Heart right ventricle (tissue), 16 donors: ENCODE measurements around the gene MSANTD1. TPM values are rescaled to one million over a fixed set of nuclear protein-coding genes. Genes with fewer than 3 reads are reported as not detected.

Source experiments
- ATAC-seq, 8 donors: fragments of 200-7000 bp; cut with Tn5 transposase; one replicate each; pipeline ENCODE4 v1.9.1; 2020; ENCODE audit warnings: mild to moderate bottlenecking in 8 of 8, moderate library complexity in 8 of 8, moderate number of reproducible peaks in 1 of 8
- DNase-seq, 2 donors: peaks; one replicate each; pipeline ENCODE4 v3.0.0-alpha.2; 2020
- H3K27ac ChIP-seq, 10 donors: fragments of 200-600 bp; sonication (generic) in 2 of 10; one replicate each; pipeline versions ENCODE4 v1.5.0 to v1.8.0; 2020 to 2022; ENCODE audit warnings: mild to moderate bottlenecking in 3 of 10
- H3K27me3 ChIP-seq, 7 donors: fragments of 200-600 bp; one replicate each; pipeline ENCODE4 v1.8.0; 2021 to 2022; ENCODE audit warnings: mild to moderate bottlenecking in 2 of 7
- H3K36me3 ChIP-seq, 9 donors: fragments of 200-600 bp; sonication (generic) in 1 of 9; one replicate each; pipeline versions ENCODE4 v1.5.0 to v1.8.0; 2020 to 2022; ENCODE audit warnings: mild to moderate bottlenecking in 2 of 9
- H3K4me1 ChIP-seq, 9 donors: fragments of 200-600 bp; sonication (generic) in 1 of 9; one replicate each; pipeline versions ENCODE4 v1.5.0 to v1.8.0; 2020 to 2022; ENCODE audit warnings: mild to moderate bottlenecking in 4 of 9
- H3K4me3 ChIP-seq, 10 donors: fragments of 200-600 bp; sonication (generic) in 2 of 10; one replicate each; pipeline versions ENCODE4 v1.5.0 to v1.8.0; 2020 to 2022; ENCODE audit warnings: mild to moderate bottlenecking in 7 of 10, moderate library complexity in 2 of 10
- H3K9me3 ChIP-seq, 11 donors: fragments of 200-600 bp in 10 of 11; sonication (generic) in 2 of 11; one replicate each; pipeline versions ENCODE4 v1.5.0 to v1.8.0; 2013 to 2022; ENCODE audit warnings: mild to moderate bottlenecking in 2 of 11, control low read depth in 1 of 11, moderate library complexity in 1 of 11
- WGBS, 2 donors: extraction: QIAGEN DNeasy Blood & Tissue Kit; methylation state at CpG; one replicate each; pipeline ENCODE4 v1.1.7; 2013; ENCODE audit warnings: inconsistent platforms in 1 of 2; 5-methylcytosine and 5-hydroxymethylcytosine counted together
- intact Hi-C, 10 donors: fragments of 100-400 bp; cut with DNase I; formaldehyde crosslinking; loops; one replicate each; pipeline versions ENCODE4 v1.11.1 to v1.14.2; 2022
- polyA plus RNA-seq, 2 donors: library from polyadenylated mRNA; stranded (reverse); fragments of 200-250 nt; gene quantifications; one replicate each; pipeline ENCODE4 v1.2.3, GENCODE V29; 2013
- total RNA-seq, 10 donors: library from RNA; stranded (reverse); fragmentation: NEBNext Ultra II Directional in 3 of 10; extraction: Animal tissue kit (Norgen Biotek cat#: 25700) in 3 of 10; gene quantifications; one replicate each; pipeline versions ENCODE4 v1.2.1 to v1.2.4, GENCODE V29; 2021 to 2023
- TF ChIP-seq, protein P1 (sequence below), 9 donors: fragments of 200-600 bp; sonication (generic) in 2 of 9; IDR thresholded peaks; one replicate each; pipeline versions ENCODE4 v1.5.0 to v1.8.0; 2021 to 2022; ENCODE audit warnings: antibody characterized with exemption in 9 of 9, mild to moderate bottlenecking in 5 of 9, moderate library complexity in 1 of 9
- donor health status: Arrhythmogenic right ventricular cardiomyopathy.
- donor health status: ischemic (EF 13 %, LVEDD 7.1; RV severe dilation, severe dysfunction).
- donor health status: healthy with polysubstance abuse.
- donor health status: DM: no; HTN: yes; CAD: no.
- donor health status: DM: no; HTN: no; CAD: no.
- donor health status: ischemic (EF 25% LVEDD 6.9; RV normal size, moderate dysfunction).
- donor health status: ischemic (EF 25% LVEDD 5.7; RV mildly dilated, moderate dysfunction).
- donor health status: healthy.
- donor health status: DM: yes; HTN: yes; CAD: no.
- donor health status: Ischemic cardiomyopathy.
- donor health status: ischemic (EF 35%, LVEDD 5.7; RV mildly dilated, moderate dysfunction).
- donor health status: nonischemic (EF 11% LVEDD 7.7; RV severe dilation, severe dysfunction).
- donor health status: DM: yes; HTN: yes; CAD: no.
- donor health status: PGD.
- donor health status: ischemic (EF 29% LVEDD 5.4; RV normal size, mild dysfunction).
- donor health status: nonischemic (EF 23%, LVEDD 6.1; RV moderate dilation, normal function).

Gene MSANTD1
- total and polyA plus RNA-seq, 12 donors: 0.25 to 1.2 (median 0.41) TPM

DNA sequence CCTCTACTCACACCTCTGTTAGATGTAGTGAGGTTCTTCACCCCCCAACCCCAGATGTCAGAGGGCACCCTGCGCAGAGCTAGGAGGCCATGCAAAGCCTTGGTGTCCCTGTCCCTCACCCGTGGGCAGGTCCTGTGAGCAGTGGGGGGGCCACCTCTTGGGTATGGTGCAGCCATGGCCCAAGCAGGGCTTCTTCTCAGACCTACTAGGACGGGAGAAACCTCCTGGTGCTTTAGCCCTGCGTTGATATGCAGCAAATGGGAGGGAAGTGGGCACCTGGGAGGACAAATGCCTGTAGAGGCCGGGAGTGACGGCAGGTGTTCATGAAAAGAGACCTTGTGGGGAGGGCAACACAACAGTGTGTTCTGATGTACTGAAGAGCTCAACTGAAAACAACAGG lies 38.5 kb upstream of the MSANTD1 start:
- TF ChIP-seq, protein P1, sequence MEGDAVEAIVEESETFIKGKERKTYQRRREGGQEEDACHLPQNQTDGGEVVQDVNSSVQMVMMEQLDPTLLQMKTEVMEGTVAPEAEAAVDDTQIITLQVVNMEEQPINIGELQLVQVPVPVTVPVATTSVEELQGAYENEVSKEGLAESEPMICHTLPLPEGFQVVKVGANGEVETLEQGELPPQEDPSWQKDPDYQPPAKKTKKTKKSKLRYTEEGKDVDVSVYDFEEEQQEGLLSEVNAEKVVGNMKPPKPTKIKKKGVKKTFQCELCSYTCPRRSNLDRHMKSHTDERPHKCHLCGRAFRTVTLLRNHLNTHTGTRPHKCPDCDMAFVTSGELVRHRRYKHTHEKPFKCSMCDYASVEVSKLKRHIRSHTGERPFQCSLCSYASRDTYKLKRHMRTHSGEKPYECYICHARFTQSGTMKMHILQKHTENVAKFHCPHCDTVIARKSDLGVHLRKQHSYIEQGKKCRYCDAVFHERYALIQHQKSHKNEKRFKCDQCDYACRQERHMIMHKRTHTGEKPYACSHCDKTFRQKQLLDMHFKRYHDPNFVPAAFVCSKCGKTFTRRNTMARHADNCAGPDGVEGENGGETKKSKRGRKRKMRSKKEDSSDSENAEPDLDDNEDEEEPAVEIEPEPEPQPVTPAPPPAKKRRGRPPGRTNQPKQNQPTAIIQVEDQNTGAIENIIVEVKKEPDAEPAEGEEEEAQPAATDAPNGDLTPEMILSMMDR (IDR thresholded peaks at IDR 0.05): no peak
- peaks cover 4 to 98% (median 56%) of the 10 kb centered on the region in 9 donors for H3K36me3 ChIP-seq
- no peak for ATAC-seq
- WGBS, 2 donors: 94 to 97% methylated on average over 6 of the region's 6 CpGs
- DNase-seq: no peak
- no peaks in the 10 kb centered on the region for H3K27me3 ChIP-seq
- H3K4me1 ChIP-seq: peaks cover 0 to 6% (median 0%) of the 10 kb centered on the region in 9 donors
- H3K9me3 ChIP-seq: no peaks in the 10 kb centered on the region
- intact Hi-C loops: no loop called here
- H3K27ac ChIP-seq: no peak overlapping the region
- no peak overlapping the region for H3K4me3 ChIP-seq

DNA sequence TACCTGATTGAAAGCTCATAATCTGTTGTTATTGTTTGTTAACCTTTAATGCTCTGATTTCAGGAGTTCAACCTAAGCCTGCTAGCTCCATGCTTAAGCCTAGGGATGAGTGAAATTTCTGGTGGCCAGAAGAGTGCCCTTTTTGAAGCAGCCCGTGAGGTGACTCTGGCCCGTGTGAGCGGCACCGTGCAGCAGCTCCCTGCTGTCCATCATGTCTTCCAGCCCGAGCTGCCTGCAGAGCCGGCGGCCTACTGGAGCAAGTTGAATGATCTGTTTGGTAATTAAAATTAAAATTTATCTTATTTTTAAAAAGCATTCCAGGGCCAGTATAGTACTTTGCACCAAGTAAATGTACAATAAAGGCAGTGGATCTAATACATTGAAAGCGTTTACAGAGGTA lies 37.1 kb upstream of the MSANTD1 start:
- DNase-seq (no peak), ATAC-seq (no peak)
- 95 to 97% methylated on average over 8 of the region's 8 CpGs for WGBS, 2 donors

DNA sequence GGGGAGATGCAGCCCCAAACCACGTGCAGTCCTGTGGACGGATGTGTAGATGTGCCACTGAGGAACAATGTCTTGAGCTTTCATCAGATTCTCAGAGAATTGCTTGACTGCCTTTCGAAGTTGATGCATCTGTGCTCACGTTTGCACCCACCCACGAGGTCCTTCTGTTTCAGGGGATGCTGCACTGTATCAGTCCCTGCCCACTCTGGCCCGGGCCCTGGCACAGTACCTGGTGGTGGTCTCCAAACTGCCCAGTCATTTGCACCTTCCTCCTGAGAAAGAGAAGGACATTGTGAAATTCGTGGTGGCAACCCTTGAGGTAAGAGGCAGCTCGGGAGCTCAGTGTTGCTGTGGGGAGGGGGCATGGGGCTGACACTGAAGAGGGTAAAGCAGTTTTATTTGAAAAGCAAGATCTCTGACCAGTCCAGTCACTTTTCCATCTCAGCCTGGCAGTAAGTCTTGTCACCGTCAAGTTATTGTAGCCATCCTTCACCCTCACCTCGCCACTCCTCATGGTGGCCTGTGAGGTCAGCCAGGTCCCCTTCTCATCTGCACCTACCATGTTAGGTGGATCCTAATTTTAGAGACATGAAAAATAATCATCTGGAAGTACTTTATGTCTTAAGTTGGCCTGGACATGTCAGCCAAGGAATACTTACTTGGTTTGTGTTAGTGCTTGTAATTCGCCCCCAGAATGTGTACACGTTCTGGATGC lies 36.4 kb upstream of the MSANTD1 start:
- no peak for DNase-seq
- ATAC-seq: no peak
- no peaks in the 10 kb centered on the region for H3K9me3 ChIP-seq
- WGBS, 2 donors: 93 to 95% methylated on average over 12 of the region's 12 CpGs
- H3K27ac ChIP-seq: no peak overlapping the region
- peaks cover 4 to 100% (median 52%) of the 10 kb centered on the region in 9 donors for H3K36me3 ChIP-seq
- H3K4me1 ChIP-seq: peaks cover 0 to 4% (median 0%) of the 10 kb centered on the region in 9 donors
- intact Hi-C loops: no loop called here
- H3K4me3 ChIP-seq: no peak overlapping the region
- no peaks in the 10 kb centered on the region for H3K27me3 ChIP-seq
- TF ChIP-seq, protein P1 (IDR thresholded peaks at IDR 0.05): no peak

More for the DNA sequence above, 37.1 kb upstream of the MSANTD1 start:
- H3K27me3 ChIP-seq: no peaks in the 10 kb centered on the region
- peaks cover 4 to 100% (median 57%) of the 10 kb centered on the region in 9 donors for H3K36me3 ChIP-seq
- TF ChIP-seq, protein P1 (IDR thresholded peaks at IDR 0.05): no peak
- H3K4me1 ChIP-seq: peaks cover 0 to 6% (median 0%) of the 10 kb centered on the region in 9 donors
- no peak overlapping the region for H3K4me3 ChIP-seq
- H3K9me3 ChIP-seq: no peaks in the 10 kb centered on the region
- no peak overlapping the region for H3K27ac ChIP-seq
- intact Hi-C loops: no loop called here

DNA sequence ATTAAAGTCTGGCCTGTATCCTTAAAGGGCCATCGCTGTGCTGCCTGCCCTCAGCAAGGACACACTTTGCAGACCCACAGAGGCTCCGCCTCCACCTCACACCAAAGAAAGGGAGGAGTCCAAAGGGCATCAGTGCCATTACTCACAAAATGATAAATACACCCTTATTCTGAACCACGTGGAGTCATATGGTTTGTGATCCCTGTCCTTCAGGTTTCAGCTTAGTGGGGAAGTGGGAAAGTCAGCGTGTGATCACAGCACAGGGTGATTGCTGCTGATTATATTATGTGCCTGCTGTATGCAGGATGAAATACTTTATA lies 35.9 kb upstream of the MSANTD1 start:
- no peak for DNase-seq
- TF ChIP-seq, protein P1 (IDR thresholded peaks at IDR 0.05): no peak
- intact Hi-C loops: no loop called here

More for the DNA sequence above, 35.9 kb upstream of the MSANTD1 start:
- no peak for ATAC-seq
- Histone ChIP-seq H3K4me1 (no peaks in the 10 kb centered on the region), H3K27me3 (no peaks in the 10 kb centered on the region), H3K9me3 (no peaks in the 10 kb centered on the region), H3K36me3 (peaks cover 4 to 100% (median 56%) of the 10 kb centered on the region in 9 donors), H3K27ac (no peak overlapping the region), H3K4me3 (no peak overlapping the region)
- 93 to 95% methylated on average over 4 of the region's 4 CpGs for WGBS, 2 donors
